Glutamatergic neuron (in vitro differentiated cells): Measurements from ENCODE around the gene FNIP2. TPM values are rescaled to one million over a fixed set of nuclear protein-coding genes. Genes with fewer than 3 reads are reported as not detected.

Experiments used
- DNase-seq: peaks from one replicate; pipeline ENCODE4 v3.0.0; 2022
- H3K27ac Mint-ChIP-seq: one replicate; pipeline ENCODE4 v1.8.0; 2020; ENCODE audit warnings: mild to moderate bottlenecking, mixed read lengths, inconsistent platforms; ENCODE audit not compliant: unreplicated experiment
- H3K27me3 Mint-ChIP-seq: one replicate; pipeline ENCODE4 v1.8.0; 2020; ENCODE audit warnings: mild to moderate bottlenecking, moderate library complexity, mixed read lengths, inconsistent platforms; ENCODE audit not compliant: unreplicated experiment
- H3K36me3 Mint-ChIP-seq: one replicate; pipeline ENCODE4 v1.8.0; 2020; ENCODE audit warnings: mild to moderate bottlenecking, mixed read lengths, inconsistent platforms; ENCODE audit not compliant: unreplicated experiment
- H3K4me1 Mint-ChIP-seq: one replicate; pipeline ENCODE4 v1.8.0; 2020; ENCODE audit warnings: mild to moderate bottlenecking, low read depth, mixed read lengths, inconsistent platforms; ENCODE audit not compliant: unreplicated experiment
- H3K4me3 Mint-ChIP-seq: one replicate; pipeline ENCODE4 v1.8.0; 2020; ENCODE audit warnings: mild to moderate bottlenecking, mixed read lengths, inconsistent platforms; ENCODE audit not compliant: unreplicated experiment
- H3K9me3 Mint-ChIP-seq: one replicate; pipeline ENCODE4 v1.8.0; 2020; ENCODE audit warnings: mild to moderate bottlenecking, moderate library complexity, mixed read lengths, inconsistent platforms; ENCODE audit not compliant: unreplicated experiment
- total RNA-seq: library from RNA; stranded (reverse); fragmentation: NEBNext Ultra II Directional; extraction: Animal tissue kit (Norgen Biotek cat#: 25700); gene quantifications from one replicate; pipeline ENCODE4 v1.2.1, GENCODE V29; 2021; ENCODE audit not compliant: unreplicated experiment
- TF ChIP-seq, protein P1 (sequence below): fragments of 200-600 bp; sonication (generic); IDR thresholded peaks from one replicate; pipeline ENCODE4 v1.5.0; 2021; ENCODE audit not compliant: partially characterized antibody, unreplicated experiment

FNIP2 gene
- total RNA-seq, 1 donor from 2014 or later, result 53.2 TPM

DNA sequence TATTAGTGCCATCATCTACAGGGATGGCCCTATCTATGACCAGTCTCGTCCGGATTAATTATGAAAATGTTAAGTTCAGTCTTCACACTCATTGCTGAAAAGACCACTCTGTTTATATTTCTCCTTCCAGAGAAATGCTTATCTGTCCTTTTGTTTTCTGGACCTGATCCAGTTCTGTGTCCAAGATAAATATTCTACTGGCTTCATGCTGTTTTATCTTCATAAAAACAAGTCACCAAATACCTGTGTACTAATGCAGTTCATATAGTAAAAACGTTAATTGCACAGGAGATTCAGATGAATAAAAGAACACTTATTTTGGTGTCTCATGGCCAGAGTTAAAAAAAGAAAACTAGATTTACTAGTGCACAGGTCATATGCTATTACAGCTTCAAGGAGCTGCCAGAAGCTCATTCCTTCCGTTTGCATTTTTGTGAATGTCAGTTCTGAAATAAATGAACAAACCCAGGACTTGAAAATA lies 17.3 kb downstream of the FNIP2 start:
- Mint-ChIP-seq H3K36me3 (no peaks in the 10 kb centered on the region), H3K27me3 (no peaks in the 10 kb centered on the region), H3K4me1 (peaks cover 48% of the 10 kb centered on the region), H3K27ac (no peak overlapping the region), H3K4me3 (no peak overlapping the region), H3K9me3 (no peaks in the 10 kb centered on the region)
- no peak for DNase-seq
- TF ChIP-seq, protein P1, sequence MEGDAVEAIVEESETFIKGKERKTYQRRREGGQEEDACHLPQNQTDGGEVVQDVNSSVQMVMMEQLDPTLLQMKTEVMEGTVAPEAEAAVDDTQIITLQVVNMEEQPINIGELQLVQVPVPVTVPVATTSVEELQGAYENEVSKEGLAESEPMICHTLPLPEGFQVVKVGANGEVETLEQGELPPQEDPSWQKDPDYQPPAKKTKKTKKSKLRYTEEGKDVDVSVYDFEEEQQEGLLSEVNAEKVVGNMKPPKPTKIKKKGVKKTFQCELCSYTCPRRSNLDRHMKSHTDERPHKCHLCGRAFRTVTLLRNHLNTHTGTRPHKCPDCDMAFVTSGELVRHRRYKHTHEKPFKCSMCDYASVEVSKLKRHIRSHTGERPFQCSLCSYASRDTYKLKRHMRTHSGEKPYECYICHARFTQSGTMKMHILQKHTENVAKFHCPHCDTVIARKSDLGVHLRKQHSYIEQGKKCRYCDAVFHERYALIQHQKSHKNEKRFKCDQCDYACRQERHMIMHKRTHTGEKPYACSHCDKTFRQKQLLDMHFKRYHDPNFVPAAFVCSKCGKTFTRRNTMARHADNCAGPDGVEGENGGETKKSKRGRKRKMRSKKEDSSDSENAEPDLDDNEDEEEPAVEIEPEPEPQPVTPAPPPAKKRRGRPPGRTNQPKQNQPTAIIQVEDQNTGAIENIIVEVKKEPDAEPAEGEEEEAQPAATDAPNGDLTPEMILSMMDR, result no peak

DNA sequence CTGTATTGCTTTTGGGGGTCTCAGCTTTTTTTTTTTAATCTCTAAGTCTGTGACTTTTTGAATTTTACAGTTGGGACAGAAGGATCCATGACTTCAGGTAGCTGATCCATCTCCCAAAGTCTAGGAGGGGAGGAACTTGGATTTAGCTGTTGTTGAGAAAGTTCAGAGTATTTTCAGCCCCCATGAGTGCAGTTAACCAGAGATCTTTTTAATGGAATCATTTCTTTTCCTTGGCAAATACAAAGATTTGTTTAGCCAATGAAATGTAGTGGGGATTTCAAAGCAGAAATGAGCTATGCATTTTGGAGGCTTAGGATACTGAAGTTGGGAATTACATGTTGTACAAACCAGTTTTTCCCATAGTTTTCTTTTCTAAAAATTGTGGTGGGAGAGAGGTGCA lies 18.1 kb downstream of the FNIP2 start:
- DNase-seq, result no peak
- Mint-ChIP-seq H3K9me3 (no peaks in the 10 kb centered on the region), H3K36me3 (no peaks in the 10 kb centered on the region), H3K4me3 (no peak overlapping the region), H3K4me1 (peaks cover 53% of the 10 kb centered on the region), H3K27ac (peak overlapping the region; percentile 19), H3K27me3 (no peaks in the 10 kb centered on the region)
- TF ChIP-seq, protein P1, result no peak

- TF ChIP-seq, protein P1, result no peak
- H3K9me3 Mint-ChIP-seq, result no peaks in the 10 kb centered on the region
- peaks cover 50% of the 10 kb centered on the region for H3K4me1 Mint-ChIP-seq
- peak overlapping the region; percentile 37 for H3K4me3 Mint-ChIP-seq
- no peaks in the 10 kb centered on the region for H3K36me3 Mint-ChIP-seq
- no peak for DNase-seq
- peak overlapping the region; percentile 76 for H3K27ac Mint-ChIP-seq
- H3K27me3 Mint-ChIP-seq, result no peaks in the 10 kb centered on the region
Measured at GRCh38 chr4:158787709-158788475, 19.1 kb downstream of the FNIP2 start.

DNA sequence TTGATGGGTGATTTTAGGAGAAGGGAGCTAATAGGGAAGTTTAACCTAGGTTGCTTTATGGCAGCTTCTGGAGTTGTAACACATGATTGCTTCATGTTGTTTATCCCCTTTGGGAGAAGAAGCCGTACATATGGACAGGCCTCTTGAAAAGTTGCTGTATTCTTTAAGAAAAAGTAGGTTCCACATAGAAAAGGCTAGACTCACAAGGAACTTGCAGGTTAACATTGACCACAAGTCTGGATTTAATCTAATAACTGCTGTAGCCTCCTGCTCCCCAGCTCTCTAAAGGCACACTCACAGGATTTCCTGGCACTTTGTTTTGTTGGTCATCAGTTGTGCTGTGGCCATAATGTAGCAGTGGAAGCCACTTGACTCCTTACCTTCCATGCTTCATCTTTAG lies 19.7 kb downstream of the FNIP2 start:
- H3K36me3 Mint-ChIP-seq, result no peaks in the 10 kb centered on the region
- no peaks in the 10 kb centered on the region for H3K27me3 Mint-ChIP-seq
- no peaks in the 10 kb centered on the region for H3K9me3 Mint-ChIP-seq
- peaks cover 49% of the 10 kb centered on the region for H3K4me1 Mint-ChIP-seq
- TF ChIP-seq, protein P1, result no peak
- no peak for DNase-seq
- peak overlapping the region; percentile 37 for H3K4me3 Mint-ChIP-seq
- peak overlapping the region; percentile 76 for H3K27ac Mint-ChIP-seq

DNA sequence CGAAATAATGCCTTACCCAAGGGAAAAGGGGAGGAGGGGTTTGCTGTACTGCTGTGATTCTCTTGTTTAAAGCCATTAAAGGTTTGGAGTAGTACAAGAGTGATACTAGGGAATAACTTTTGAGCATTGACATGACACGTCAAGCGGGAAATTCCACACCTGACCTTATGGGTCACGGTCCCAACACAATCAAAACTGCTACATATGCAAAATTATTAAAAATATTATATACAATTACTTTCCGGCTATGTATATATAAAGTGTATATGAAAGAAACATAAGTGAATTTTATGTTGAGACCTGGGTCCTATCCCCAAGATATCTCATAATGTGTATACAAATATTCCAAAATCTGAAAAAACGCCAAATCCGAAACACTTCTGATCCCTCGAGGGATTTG lies 21.0 kb downstream of the FNIP2 start:
- no peak for DNase-seq
- TF ChIP-seq, protein P1, result no peak
- no peak overlapping the region for H3K27ac Mint-ChIP-seq
- no peaks in the 10 kb centered on the region for H3K27me3 Mint-ChIP-seq
- no peaks in the 10 kb centered on the region for H3K36me3 Mint-ChIP-seq
- H3K4me1 Mint-ChIP-seq, result peaks cover 49% of the 10 kb centered on the region
- no peak overlapping the region for H3K4me3 Mint-ChIP-seq
- H3K9me3 Mint-ChIP-seq, result no peaks in the 10 kb centered on the region
